ENCODE measurements around the gene CRYGN.

Gene CRYGN

DNA sequence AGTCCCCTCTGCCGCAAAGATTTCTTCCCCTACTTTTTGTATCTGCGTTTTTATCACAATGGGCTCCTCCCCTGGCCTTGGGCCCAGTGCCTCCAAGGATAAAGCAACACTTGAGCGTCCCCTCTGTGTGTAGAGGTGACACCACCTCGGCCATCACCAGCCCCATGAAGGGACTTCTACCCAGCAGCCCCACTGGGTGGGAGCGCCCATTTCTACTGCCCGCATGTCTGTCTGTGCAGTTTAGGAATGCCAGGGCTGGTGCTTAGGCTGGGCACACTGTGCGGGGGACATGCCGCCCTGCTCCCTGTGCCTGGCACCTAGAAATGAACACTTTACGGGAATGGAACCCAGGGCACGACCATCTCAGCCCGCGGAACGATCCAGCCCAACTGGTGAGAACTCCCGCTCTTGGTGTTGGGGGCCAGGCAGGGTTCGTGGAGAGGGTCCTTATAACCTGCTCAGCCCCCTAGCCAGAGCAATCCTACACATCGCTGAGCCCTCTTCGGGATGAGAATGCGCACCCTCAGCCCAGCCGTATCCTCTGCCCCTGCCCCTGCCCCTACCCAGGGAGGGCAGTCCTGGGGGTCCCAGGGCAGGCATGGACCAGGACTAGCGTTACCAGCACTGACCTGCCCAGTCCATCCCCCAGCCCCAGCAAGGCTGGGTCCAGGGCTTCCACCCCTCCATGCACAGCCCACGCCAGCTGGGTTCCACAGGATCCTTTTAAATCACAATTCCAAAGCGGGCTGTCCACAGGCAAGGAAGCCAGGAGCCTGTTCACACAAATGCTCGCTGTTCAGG lies 12.8 kb downstream of the CRYGN start:
- DNase-seq (ENCODE audit: low read depth in 2 of 2): no peak

GRCh38 chr7:151426441-151426903 lies 13.5 kb downstream of the CRYGN start:
- no peak for DNase-seq (ENCODE audit: low read depth in 2 of 2)

GRCh38 chr7:151425670-151426440 lies 14.1 kb downstream of the CRYGN start:
- no peak for DNase-seq (ENCODE audit: low read depth in 2 of 2)

- DNase-seq (ENCODE audit: low read depth in 2 of 2): no peak
Measured at GRCh38 chr7:151424799-151425198, 15.1 kb downstream of the CRYGN start.

DNA sequence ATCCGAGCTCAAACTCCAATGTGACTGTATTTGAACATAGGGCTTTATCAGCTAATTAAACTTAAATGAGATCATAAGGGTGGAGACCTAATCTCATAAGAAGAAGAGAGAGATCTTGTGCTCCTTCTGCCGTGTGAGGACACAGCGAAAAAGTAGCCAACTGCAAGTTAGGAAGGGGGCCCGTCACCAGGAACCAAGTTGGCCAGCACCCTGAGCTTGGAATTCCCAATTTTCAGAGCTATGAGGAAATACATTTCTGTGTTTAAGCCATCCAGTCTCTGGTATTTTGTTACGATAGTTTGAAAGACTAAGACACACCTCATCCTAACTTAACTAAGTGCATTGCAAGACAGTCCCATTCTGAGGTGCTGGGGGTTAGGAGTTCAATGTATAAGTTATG lies 16.0 kb downstream of the CRYGN start:
- no peak for DNase-seq (ENCODE audit: low read depth in 2 of 2)

GRCh38 chr7:151423226-151423625 lies 16.7 kb downstream of the CRYGN start:
- DNase-seq (ENCODE audit: low read depth in 2 of 2): no peak

DNA sequence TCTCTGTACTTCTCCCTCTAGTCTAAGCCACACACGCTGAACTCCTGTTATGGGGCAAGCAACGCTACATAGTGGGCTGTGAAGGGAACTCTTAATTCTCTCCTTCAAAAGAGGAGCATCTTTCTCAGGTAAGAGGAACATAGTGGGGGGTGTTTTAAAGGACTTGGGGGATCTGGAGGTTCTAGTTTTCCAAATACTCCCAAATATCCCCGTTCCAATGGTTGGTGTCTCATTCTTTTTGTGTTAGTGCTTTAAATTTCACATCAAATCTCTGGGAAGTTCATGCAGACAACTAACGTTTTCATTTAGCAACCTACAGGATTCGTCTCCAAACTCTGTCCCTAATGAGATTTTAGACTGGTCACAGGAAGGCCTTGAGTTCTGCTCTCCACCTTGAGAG lies 17.7 kb downstream of the CRYGN start:
- DNase-seq (ENCODE audit: low read depth in 2 of 2): no peak

GRCh38 chr7:151420144-151420543 lies 19.8 kb downstream of the CRYGN start:
- DNase-seq (ENCODE audit: low read depth in 2 of 2): no peak

- DNase-seq (ENCODE audit: low read depth in 2 of 2): no peak
Measured at GRCh38 chr7:151416941-151417315, 23.0 kb downstream of the CRYGN start.

- no peak for DNase-seq (ENCODE audit: low read depth in 2 of 2)
Measured at GRCh38 chr7:151416112-151416940, 23.6 kb downstream of the CRYGN start.

DNA sequence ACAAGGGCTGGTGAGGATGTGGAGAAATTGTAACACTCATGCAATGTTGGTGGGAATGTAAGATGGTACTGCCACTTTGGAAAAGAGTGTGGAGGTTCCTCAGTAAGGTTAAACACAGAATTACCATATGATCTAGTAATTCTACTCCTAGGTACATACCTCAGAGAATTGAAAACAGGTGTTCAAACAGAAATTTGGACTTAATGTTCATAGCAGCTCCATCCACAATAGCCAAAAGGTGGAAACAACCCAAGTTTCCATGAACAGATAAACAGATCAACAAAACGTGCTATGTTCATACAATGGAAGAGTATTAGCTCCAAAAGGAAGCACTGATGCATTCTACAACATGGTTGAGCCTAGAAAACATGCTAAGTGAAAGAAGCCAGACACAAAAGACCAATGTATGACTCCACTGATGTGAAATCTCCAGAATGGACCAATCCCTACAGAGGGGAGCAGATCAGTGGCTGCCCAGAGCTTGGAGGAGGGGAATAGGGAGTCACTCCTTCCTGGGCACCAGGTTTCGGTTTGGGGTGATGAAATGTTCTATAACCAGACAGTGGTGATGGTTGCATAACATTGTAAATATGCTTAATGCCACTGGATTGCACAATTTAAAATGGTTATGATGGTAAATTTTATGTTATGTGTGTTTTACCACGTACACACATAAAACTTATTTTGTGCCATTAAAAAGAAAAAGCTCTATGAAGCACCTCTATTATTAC lies 24.4 kb downstream of the CRYGN start:
- no peak for DNase-seq (ENCODE audit: low read depth in 2 of 2)

DNA sequence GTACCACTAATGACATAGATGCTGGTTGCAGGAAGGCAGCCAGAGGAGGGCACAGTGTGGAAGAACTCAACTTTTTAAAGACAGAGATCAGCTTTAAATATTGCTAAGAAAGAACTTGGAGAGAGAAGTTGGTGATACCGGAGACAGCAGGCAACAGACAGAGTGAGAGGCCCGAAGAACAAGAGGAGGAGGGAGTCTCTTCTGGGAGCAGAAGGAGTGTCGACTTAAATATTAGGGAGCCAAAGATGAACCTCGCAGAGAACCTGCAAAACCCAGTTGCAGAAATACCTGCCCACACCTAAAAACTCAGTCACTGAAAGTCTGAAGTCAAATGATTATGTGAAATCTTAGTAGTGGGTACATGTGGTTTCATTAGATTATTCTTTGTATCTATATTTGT lies 26.7 kb downstream of the CRYGN start:
- DNase-seq (ENCODE audit: low read depth in 2 of 2): no peak

GRCh38 chr7:151412318-151412717 lies 27.6 kb downstream of the CRYGN start:
- DNase-seq (ENCODE audit: low read depth in 2 of 2): no peak

DNA sequence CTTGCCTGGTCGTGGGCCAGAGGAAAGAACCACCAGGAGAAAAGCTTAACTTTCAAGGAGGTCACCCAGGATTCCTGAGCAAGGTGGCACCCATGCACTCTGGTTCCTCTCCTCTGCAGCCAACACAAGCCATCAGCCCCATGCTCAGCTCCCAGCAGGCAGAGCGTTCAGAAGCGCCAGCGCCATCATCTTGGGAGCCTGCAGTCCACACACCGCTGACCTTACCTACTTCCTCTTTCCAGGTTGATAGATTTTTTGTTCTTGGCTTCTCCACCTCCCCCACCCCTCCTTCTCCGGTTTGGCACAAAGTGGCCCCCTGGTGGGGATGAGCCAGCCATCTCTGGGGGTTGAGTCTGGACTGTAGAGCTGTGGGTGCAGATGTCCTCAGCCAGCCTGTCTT lies 28.4 kb downstream of the CRYGN start:
- no peak for DNase-seq (ENCODE audit: low read depth in 2 of 2)

DNA sequence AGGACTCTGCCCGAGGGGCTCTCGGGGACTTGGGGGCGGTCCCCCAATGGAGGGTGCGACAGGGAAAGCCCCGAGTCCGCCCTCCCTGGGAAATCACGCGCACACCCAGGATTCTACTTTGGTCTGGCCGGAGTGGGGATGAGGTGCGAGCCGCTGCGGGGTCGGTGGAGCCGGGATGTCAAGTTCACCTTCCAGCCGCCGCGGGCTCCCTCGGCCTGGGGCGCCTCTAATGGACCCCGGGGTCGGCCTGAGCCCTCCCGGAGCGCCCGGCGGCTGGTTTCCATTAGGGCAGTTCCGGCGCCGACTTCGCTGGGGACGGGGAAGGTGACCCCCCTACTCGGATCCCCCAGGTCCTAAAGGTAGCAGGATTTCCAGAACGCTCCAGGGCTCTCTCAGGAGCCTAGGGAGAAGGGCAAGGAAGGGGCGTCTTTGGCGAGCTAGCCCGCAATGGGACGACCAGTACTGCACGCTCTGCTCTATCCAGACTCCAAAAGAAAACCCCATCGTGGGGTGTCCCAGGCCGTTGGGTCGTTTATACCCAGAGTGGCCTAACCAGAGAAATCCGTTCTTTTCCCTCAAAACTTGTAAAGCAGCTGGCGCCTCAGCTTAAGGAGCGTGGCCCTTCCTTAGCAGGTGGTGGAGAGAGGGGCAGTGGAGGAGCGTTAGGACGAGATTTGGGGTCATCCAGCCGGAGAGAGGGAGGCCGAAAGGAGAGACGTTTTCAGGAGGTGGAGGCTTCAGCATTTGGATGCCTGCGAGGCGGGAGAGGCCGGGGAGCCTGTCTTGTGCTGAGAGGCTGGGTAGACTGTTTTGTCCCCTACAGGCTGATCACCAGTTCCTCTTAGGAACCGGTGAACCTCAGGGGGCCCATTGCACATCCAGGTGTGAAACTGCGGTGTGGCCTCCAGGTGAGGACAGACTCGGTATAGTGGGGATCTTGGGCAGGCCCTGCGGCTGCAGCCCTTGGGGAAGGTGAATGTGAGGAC lies 29.2 kb downstream of the CRYGN start:
- DNase-seq (ENCODE audit: low read depth in 2 of 2): no peak

GRCh38 chr7:151409667-151410404 lies 30.1 kb downstream of the CRYGN start, which contains the start of gene WDR86:
WDR86 (minus strand) TSS chr7:151410038; CDS start chr7:151409589, 449 bp downstream.
- no peak for DNase-seq (ENCODE audit: low read depth in 2 of 2)

DNA sequence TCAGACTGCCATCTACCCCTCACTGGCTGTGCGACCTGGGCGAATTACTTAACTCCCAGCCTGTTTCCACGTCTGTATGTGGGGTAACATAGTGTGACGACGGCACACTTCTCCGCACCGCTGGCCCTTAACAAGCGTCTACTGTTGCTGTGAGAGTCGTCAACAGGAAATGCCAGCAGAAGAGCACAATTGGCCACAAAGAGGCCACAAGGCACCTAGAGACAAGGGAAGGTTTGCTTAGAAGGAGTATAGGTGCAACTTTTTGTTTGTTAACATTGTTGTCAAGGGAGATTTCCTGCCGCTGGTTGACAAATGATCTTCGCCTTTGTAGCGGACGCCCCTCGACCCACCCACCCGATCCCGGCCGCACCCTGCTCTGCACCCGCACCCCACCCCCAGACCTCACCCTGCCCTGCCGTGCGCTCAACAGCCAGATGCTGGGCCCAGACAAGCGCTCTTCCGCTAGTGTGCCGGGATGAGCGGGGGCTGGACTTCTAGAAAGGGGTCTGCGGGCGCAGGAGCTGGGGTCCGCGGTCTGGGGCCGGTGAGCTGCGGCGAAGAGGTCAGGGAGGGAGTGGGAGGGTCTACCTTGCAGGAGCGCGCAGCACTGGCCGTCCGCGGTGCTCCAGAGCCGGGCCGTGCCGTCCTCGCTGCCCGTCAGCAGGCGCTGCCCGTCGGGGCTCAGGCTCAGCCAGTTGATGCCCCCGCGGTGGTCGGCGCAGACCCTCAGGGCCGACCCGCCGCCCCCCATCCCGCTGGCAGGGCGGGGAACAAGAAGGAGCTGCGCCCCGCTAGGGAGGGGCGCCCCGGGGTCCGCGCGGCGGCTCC lies 30.9 kb downstream of the CRYGN start:
- peak in 1 of 2 donors; percentile 34 for DNase-seq (ENCODE audit: low read depth in 2 of 2)

- DNase-seq (ENCODE audit: low read depth in 2 of 2): no peak
Measured at GRCh38 chr7:151408498-151408838, 31.5 kb downstream of the CRYGN start.
